ENCODE data around the gene CCDC116. TPM values are rescaled to one million over a fixed set of nuclear protein-coding genes. Genes with fewer than 3 reads are reported as not detected.

The CCDC116 gene
- total RNA-seq, 1 donor from 2014 or later = not detected

DNA sequence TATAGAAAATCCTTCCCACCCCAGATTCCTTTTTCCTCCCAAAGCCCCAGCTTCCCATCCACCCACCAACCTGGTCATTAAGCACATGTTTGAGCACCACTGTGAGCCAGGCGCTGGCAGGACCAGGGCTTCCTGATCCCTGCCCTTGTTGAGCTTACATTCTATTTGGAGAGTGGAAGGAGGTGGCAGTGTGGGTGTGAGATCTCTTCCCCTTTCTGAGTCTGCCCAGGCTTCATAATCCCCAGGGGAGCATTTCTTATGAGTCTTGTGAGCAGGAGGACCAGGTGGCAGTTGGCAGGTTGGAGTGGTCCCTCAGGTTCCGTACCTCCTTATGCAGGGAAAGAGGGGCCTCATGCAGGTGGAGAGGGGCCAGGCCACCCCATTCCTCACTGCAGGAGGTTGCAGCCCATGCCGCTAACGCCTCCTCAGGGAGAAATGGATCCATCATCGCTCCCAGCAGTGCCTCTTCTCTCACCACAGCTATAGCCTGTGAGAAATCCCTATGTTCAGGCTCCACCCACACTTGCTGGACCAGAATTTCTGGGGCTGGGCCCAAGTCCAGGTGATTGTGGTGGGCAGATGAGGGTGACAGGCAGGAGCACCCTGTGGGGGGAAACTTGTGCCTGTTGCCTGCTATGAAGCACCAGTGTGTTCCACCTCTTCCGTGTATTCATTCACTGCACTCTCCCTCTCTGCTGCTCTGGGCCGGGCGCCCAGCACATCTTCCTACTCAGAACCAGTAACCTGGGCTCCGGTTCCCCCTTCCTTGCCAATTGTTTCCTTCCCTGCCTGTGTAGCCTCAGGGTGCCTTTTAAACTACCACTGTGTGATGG is 41.5 kb upstream of the CCDC116 start:
- Histone ChIP-seq H3K4me3 (no peak overlapping the region), H3K27ac (no peak overlapping the region), H3K4me1 (peaks cover 56% of the 10 kb centered on the region), H3K9me3 (no peaks in the 10 kb centered on the region), H3K27me3 (no peaks in the 10 kb centered on the region), H3K36me3 (peaks cover 0 to 15% of the 10 kb centered on the region in 2 donors)
- TF ChIP-seq POLR2A (IDR thresholded peaks at IDR 0.05) (no peak), POLR2AphosphoS5 (IDR thresholded peaks at IDR 0.05; ENCODE audit: insufficient read depth in 1 of 2, low read depth in 1 of 2) (no peak)
- TF ChIP-seq, protein P1, sequence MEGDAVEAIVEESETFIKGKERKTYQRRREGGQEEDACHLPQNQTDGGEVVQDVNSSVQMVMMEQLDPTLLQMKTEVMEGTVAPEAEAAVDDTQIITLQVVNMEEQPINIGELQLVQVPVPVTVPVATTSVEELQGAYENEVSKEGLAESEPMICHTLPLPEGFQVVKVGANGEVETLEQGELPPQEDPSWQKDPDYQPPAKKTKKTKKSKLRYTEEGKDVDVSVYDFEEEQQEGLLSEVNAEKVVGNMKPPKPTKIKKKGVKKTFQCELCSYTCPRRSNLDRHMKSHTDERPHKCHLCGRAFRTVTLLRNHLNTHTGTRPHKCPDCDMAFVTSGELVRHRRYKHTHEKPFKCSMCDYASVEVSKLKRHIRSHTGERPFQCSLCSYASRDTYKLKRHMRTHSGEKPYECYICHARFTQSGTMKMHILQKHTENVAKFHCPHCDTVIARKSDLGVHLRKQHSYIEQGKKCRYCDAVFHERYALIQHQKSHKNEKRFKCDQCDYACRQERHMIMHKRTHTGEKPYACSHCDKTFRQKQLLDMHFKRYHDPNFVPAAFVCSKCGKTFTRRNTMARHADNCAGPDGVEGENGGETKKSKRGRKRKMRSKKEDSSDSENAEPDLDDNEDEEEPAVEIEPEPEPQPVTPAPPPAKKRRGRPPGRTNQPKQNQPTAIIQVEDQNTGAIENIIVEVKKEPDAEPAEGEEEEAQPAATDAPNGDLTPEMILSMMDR (IDR thresholded peaks at IDR 0.05) = no peak
- intact Hi-C loops (cut with DNase I) = no loop called here
- no peak for DNase-seq (ENCODE audit: extremely low spot score in 2 of 2)

DNA sequence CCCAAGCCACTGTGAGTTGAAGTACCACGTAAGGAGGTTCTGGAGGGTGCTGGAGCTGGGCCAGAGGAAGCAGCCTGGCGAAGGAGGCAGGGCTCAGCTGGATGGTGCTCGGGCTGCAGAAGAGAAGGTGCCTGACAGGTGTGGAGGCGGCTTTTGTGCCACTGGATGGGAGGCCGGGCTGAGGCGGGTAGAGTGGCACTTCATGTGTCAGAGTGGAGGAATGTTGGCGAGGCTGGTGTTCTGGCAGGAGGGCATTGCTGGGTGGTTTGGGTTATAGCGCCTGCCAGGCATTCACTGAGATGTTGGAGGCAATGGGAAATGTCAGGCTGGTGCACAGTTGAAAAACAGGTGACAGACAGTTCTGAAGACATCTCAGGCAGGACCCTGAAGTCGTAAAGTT is 40.9 kb upstream of the CCDC116 start:
- H3K36me3 ChIP-seq = peaks cover 0 to 15% of the 10 kb centered on the region in 2 donors
- no peak overlapping the region for H3K27ac ChIP-seq
- TF ChIP-seq POLR2AphosphoS5 (IDR thresholded peaks at IDR 0.05; ENCODE audit: insufficient read depth in 1 of 2, low read depth in 1 of 2) = no peak
- TF ChIP-seq, protein P1 (IDR thresholded peaks at IDR 0.05) = no peak
- TF ChIP-seq POLR2A (IDR thresholded peaks at IDR 0.05) = no peak
- no peak for DNase-seq (ENCODE audit: extremely low spot score in 2 of 2)
- peaks cover 54% of the 10 kb centered on the region for H3K4me1 ChIP-seq
- no peaks in the 10 kb centered on the region for H3K27me3 ChIP-seq
- intact Hi-C loops (cut with DNase I) = no loop called here
- no peak overlapping the region for H3K4me3 ChIP-seq
- no peaks in the 10 kb centered on the region for H3K9me3 ChIP-seq

DNA sequence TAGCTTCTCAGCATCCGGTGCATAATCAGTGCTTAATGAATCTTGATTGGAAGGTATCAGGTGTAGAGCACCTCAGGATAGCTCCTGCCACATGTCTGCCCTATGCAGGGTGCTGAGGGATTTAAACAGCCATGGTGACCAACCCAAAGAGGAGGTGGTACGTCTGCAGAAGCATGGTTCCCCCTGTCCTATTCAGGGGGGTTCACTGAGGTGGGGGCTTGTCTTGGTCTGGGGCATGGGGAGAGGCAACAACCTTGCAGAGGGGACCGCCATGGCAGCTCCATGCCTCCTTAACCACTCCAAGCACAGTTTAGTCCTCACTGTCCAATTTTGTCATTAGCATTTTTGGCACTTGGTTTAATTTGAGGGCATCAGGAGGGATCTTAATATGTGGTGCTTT is 40.1 kb upstream of the CCDC116 start:
- Histone ChIP-seq H3K36me3 (peaks cover 0 to 15% of the 10 kb centered on the region in 2 donors), H3K9me3 (no peaks in the 10 kb centered on the region), H3K27ac (no peak overlapping the region), H3K4me3 (no peak overlapping the region), H3K27me3 (no peaks in the 10 kb centered on the region), H3K4me1 (peaks cover 46% of the 10 kb centered on the region)
- no peak for TF ChIP-seq POLR2A (IDR thresholded peaks at IDR 0.05)
- TF ChIP-seq, protein P1 (IDR thresholded peaks at IDR 0.05) = no peak
- no peak for TF ChIP-seq POLR2AphosphoS5 (IDR thresholded peaks at IDR 0.05; ENCODE audit: insufficient read depth in 1 of 2, low read depth in 1 of 2)
- intact Hi-C loops (cut with DNase I) = no loop called here
- no peak for DNase-seq (ENCODE audit: extremely low spot score in 2 of 2)

DNA sequence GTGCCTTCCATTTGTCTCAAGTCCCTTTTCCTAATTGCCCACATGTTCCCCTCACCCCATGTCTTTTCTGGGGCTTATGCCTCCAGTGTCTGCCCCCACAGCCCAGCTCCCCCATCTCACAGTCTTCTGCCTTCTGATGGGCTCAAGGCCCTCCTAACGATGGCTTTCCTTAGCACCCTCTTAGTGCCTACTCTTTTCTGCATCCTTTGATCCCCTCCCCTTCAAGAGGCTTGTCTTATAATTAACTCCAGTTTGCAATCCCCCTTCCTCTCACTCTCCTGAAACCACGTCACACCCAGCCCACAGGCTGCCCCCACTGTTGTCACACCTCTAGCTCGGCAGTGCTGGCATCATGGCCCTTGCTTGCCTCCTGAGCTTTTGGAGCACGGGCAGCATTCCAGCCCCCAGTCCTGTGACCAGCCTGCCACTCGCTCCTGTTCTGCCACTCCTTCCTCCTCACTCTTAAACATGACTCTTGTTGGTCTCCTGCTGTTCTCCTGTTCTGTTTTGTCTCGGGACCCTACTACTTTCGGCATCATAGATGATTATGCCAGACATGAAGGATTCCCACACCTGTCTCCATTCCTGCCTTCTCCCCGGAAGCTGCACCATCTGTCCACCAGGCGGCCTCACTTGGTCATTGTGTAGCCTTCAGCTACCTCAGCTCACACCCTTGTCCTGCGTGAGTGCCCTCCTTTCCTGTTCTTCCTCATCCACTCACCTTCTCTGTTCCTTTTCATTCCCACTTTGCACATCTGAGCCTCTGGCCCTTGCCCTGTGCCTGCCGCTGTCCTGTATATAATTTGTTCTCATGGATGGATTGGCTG is 38.9 kb upstream of the CCDC116 start:
- H3K36me3 ChIP-seq = peaks cover 0 to 15% of the 10 kb centered on the region in 2 donors
- peaks cover 37% of the 10 kb centered on the region for H3K4me1 ChIP-seq
- H3K27me3 ChIP-seq = no peaks in the 10 kb centered on the region
- no peak for TF ChIP-seq POLR2A (IDR thresholded peaks at IDR 0.05)
- TF ChIP-seq, protein P1 (IDR thresholded peaks at IDR 0.05) = no peak
- no peak for TF ChIP-seq POLR2AphosphoS5 (IDR thresholded peaks at IDR 0.05; ENCODE audit: insufficient read depth in 1 of 2, low read depth in 1 of 2)
- no peak for DNase-seq (ENCODE audit: extremely low spot score in 2 of 2)
- H3K27ac ChIP-seq = no peak overlapping the region
- no peak overlapping the region for H3K4me3 ChIP-seq
- no peaks in the 10 kb centered on the region for H3K9me3 ChIP-seq
- intact Hi-C loops (cut with DNase I) = no loop called here

All from vagina (tissue), 2 donors.